ENCODE results near the gene ARHGEF17.
A peak's percentile ranks its signal among the peaks of the same experiment; 100 is the strongest.

Gene ARHGEF17

GRCh38 chr11:73310076-73310475 lies 2.0 kb downstream of the ARHGEF17 start:
- H3K4me1 Mint-ChIP-seq: peaks cover 59% of the 10 kb centered on the region
- TF ChIP-seq CTCF (IDR thresholded peaks at IDR 0.05; ENCODE audit: unreplicated experiment in 3 of 3): no peak
- H3K4me3 Mint-ChIP-seq: peak overlapping the region; percentile 84 to 92 (median 85)
- H3K27ac Mint-ChIP-seq: peak overlapping the region; percentile 35 to 87 (median 72)
- no peaks in the 10 kb centered on the region for H3K27me3 Mint-ChIP-seq (ENCODE audit: low read depth)
- no peaks in the 10 kb centered on the region for H3K9me3 Mint-ChIP-seq
- H3K36me3 Mint-ChIP-seq (ENCODE audit: low read depth): peaks cover 5% of the 10 kb centered on the region

GRCh38 chr11:73310661-73311393 lies 2.8 kb downstream of the ARHGEF17 start:
- no peak for TF ChIP-seq CTCF (IDR thresholded peaks at IDR 0.05; ENCODE audit: unreplicated experiment in 3 of 3)
- Mint-ChIP-seq H3K4me3 (peak overlapping the region; percentile 84 to 92 (median 85)), H3K27ac (peak overlapping the region in 2 of 3 experiments; percentile 87 to 97), H3K4me1 (peaks cover 67% of the 10 kb centered on the region), H3K36me3 (ENCODE audit: low read depth) (peaks cover 5% of the 10 kb centered on the region), H3K27me3 (ENCODE audit: low read depth) (no peaks in the 10 kb centered on the region), H3K9me3 (no peaks in the 10 kb centered on the region)

- Mint-ChIP-seq H3K27ac (peak overlapping the region; percentile 89 to 97 (median 96)), H3K9me3 (no peaks in the 10 kb centered on the region), H3K4me3 (peak overlapping the region; percentile 84 to 92 (median 85)), H3K4me1 (peaks cover 72% of the 10 kb centered on the region), H3K36me3 (ENCODE audit: low read depth) (peaks cover 10% of the 10 kb centered on the region), H3K27me3 (ENCODE audit: low read depth) (no peaks in the 10 kb centered on the region)
- TF ChIP-seq CTCF (IDR thresholded peaks at IDR 0.05; ENCODE audit: unreplicated experiment in 3 of 3): no peak
Observed at GRCh38 chr11:73311394-73311869, 3.4 kb downstream of the ARHGEF17 start.

- TF ChIP-seq CTCF (IDR thresholded peaks at IDR 0.05; ENCODE audit: unreplicated experiment in 3 of 3): no peak
- H3K4me1 Mint-ChIP-seq: peaks cover 69% of the 10 kb centered on the region
- H3K27me3 Mint-ChIP-seq (ENCODE audit: low read depth): no peaks in the 10 kb centered on the region
- peak overlapping the region; percentile 84 to 92 (median 85) for H3K4me3 Mint-ChIP-seq
- H3K36me3 Mint-ChIP-seq (ENCODE audit: low read depth): peaks cover 13% of the 10 kb centered on the region
- no peaks in the 10 kb centered on the region for H3K9me3 Mint-ChIP-seq
- H3K27ac Mint-ChIP-seq: peak overlapping the region; percentile 89 to 97 (median 96)
Observed at GRCh38 chr11:73312036-73312435, 4.0 kb downstream of the ARHGEF17 start.

- H3K4me1 Mint-ChIP-seq: peaks cover 65% of the 10 kb centered on the region
- no peak for TF ChIP-seq CTCF (IDR thresholded peaks at IDR 0.05; ENCODE audit: unreplicated experiment in 3 of 3)
- H3K9me3 Mint-ChIP-seq: no peaks in the 10 kb centered on the region
- H3K27me3 Mint-ChIP-seq (ENCODE audit: low read depth): no peaks in the 10 kb centered on the region
- peak overlapping the region; percentile 84 to 92 (median 85) for H3K4me3 Mint-ChIP-seq
- peaks cover 13% of the 10 kb centered on the region for H3K36me3 Mint-ChIP-seq (ENCODE audit: low read depth)
- peak overlapping the region; percentile 89 to 97 (median 96) for H3K27ac Mint-ChIP-seq
Observed at GRCh38 chr11:73312851-73313327, 4.8 kb downstream of the ARHGEF17 start.

Data from nephron (organoid).